ENCODE data around the gene ELP6.
"Not testable (repeated sequence)": the region's sequence is repeated elsewhere in the genome, so short reads cannot be mapped to it uniquely, and the experiment has no call there.

Gene ELP6

DNA sequence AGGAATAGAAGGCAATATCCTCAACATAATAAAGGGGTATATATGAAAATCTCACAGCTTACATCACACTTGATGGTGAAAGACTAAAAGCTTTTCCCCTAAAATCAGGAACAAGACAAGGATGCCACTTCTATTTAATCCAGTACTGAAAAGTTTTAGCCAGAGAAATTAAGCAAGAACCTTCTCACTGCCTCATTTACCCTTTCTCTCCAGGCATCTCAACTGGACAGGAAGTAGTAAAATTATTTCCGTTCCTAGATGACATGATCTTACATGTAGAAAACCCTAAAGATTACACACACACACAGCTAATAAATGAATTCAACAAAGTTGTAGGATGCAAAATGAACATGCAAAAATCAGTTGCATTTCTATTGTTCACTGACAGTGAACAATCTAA lies 48.9 kb downstream of the ELP6 start:
- Histone ChIP-seq H3K27me3 (ENCODE audit: insufficient read depth, poor library complexity, severe bottlenecking) (no peaks in the 10 kb centered on the region), H3K4me3 (replicated peaks; ENCODE audit: insufficient read depth, low read length) (no peak overlapping the region), H3K27ac (replicated peaks) (no peak overlapping the region)
- TF ChIP-seq POLR2AphosphoS5 (IDR thresholded peaks at IDR 0.05; ENCODE audit: low read depth) = no peak
- no peak for TF ChIP-seq GABPA (IDR thresholded peaks at IDR 0.05; ENCODE audit: low read depth)
- 0 out of 2 replicates have a peak, but pooled peaks have one; percentile 26 for TF ChIP-seq SPI1 (IDR thresholded peaks at IDR 0.05; ENCODE audit: borderline replicate concordance, low read depth)
- DNase-seq (ENCODE audit: low read depth in 1 of 2, low spot score in 1 of 2) = peak; percentile 36 to 43

DNA sequence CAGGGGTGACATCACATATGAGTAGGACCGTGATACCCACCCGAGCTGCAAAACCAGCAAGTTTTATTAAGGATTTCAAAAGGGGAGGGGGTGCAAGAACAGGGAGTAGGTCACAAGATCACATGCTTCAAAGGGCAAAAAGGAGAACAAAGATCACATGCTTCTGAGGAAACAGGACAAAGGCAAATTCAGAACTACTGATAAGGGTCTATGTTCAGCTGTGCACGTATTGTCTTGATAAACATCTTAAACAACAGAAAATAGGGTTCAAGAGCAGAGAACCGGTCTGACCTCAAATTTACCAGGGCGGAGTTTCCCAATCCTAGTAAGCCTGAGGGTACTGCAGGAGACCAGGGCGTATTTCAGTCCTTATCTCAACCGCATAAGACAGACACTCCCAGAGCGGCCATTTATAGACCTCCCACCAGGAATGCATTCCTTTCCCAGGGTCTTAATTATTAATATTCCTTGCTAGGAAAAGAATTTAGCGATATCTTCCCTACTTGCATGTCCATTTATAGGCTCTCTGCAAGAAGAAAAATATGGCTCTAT lies 53.9 kb downstream of the ELP6 start:
- not testable (repeated sequence) for H3K27ac ChIP-seq (replicated peaks); H3K27me3 ChIP-seq (ENCODE audit: insufficient read depth, poor library complexity, severe bottlenecking); H3K4me3 ChIP-seq (replicated peaks; ENCODE audit: insufficient read depth, low read length); DNase-seq (ENCODE audit: low read depth in 1 of 2, low spot score in 1 of 2)

DNA sequence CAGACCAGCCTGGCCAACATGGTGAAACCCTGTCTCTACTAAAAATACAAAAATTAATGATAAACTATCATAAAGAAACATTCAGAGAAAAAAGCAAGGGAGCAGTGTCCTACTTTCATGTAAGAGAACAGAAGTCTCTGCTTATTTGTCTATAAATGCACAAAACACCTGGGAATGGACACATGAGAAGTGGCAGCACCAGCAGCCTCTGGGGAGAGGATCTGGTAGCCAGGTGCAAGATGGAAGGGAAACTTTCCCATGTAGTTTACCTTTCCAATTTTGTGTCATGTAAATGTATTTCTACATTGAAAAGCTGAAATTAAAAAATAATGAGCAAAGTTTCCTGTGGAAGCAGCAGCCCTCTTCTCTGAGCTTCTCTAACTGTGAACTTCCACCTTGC lies 56.5 kb downstream of the ELP6 start:
- Histone ChIP-seq H3K4me3 (replicated peaks; ENCODE audit: insufficient read depth, low read length) (no peak overlapping the region), H3K27ac (replicated peaks) (no peak overlapping the region), H3K27me3 (ENCODE audit: insufficient read depth, poor library complexity, severe bottlenecking) (no peaks in the 10 kb centered on the region)
- DNase-seq (ENCODE audit: low read depth in 1 of 2, low spot score in 1 of 2) = no peak
- TF ChIP-seq GABPA (IDR thresholded peaks at IDR 0.05; ENCODE audit: low read depth) = no peak
- TF ChIP-seq POLR2AphosphoS5 (IDR thresholded peaks at IDR 0.05; ENCODE audit: low read depth) = no peak
- TF ChIP-seq, protein P1, sequence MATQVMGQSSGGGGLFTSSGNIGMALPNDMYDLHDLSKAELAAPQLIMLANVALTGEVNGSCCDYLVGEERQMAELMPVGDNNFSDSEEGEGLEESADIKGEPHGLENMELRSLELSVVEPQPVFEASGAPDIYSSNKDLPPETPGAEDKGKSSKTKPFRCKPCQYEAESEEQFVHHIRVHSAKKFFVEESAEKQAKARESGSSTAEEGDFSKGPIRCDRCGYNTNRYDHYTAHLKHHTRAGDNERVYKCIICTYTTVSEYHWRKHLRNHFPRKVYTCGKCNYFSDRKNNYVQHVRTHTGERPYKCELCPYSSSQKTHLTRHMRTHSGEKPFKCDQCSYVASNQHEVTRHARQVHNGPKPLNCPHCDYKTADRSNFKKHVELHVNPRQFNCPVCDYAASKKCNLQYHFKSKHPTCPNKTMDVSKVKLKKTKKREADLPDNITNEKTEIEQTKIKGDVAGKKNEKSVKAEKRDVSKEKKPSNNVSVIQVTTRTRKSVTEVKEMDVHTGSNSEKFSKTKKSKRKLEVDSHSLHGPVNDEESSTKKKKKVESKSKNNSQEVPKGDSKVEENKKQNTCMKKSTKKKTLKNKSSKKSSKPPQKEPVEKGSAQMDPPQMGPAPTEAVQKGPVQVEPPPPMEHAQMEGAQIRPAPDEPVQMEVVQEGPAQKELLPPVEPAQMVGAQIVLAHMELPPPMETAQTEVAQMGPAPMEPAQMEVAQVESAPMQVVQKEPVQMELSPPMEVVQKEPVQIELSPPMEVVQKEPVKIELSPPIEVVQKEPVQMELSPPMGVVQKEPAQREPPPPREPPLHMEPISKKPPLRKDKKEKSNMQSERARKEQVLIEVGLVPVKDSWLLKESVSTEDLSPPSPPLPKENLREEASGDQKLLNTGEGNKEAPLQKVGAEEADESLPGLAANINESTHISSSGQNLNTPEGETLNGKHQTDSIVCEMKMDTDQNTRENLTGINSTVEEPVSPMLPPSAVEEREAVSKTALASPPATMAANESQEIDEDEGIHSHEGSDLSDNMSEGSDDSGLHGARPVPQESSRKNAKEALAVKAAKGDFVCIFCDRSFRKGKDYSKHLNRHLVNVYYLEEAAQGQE (IDR thresholded peaks at IDR 0.05; ENCODE audit: insufficient replicate concordance, low read depth) = no peak
- TF ChIP-seq SPI1 (IDR thresholded peaks at IDR 0.05; ENCODE audit: borderline replicate concordance, low read depth) = no peak
- TF ChIP-seq, protein P2, sequence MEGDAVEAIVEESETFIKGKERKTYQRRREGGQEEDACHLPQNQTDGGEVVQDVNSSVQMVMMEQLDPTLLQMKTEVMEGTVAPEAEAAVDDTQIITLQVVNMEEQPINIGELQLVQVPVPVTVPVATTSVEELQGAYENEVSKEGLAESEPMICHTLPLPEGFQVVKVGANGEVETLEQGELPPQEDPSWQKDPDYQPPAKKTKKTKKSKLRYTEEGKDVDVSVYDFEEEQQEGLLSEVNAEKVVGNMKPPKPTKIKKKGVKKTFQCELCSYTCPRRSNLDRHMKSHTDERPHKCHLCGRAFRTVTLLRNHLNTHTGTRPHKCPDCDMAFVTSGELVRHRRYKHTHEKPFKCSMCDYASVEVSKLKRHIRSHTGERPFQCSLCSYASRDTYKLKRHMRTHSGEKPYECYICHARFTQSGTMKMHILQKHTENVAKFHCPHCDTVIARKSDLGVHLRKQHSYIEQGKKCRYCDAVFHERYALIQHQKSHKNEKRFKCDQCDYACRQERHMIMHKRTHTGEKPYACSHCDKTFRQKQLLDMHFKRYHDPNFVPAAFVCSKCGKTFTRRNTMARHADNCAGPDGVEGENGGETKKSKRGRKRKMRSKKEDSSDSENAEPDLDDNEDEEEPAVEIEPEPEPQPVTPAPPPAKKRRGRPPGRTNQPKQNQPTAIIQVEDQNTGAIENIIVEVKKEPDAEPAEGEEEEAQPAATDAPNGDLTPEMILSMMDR (IDR thresholded peaks at IDR 0.05; ENCODE audit: insufficient read depth, low read length) = no peak

DNA sequence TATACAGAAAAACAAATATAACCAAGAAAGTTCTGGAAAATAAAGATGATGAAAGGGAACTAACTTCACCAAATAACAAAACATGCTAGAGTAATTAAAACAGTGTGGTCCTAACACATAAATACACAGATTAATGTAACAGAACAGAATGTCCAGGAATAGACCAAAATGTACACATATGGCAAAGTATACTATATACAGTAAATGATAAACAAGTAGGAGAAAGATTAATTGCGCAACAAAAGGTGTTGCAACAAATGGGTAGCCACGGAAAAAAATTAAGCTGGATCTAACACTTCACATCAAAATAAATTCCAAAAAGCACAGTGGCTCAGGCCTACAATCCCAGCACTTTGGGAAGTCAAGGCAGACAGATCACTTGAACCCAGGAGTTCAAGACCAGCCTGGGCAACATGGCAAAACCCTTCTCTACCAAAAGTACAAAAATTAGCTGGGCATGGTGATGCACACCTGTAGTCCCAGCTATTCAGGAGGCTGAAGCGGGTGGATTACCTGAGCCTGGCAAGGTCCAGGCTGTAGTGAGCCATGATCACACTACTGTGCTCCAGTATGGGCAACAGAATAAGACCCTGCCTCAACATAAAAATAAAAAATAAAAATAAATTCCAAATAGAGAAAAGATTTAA lies 57.6 kb downstream of the ELP6 start:
- Histone ChIP-seq H3K27me3 (ENCODE audit: insufficient read depth, poor library complexity, severe bottlenecking) (no peaks in the 10 kb centered on the region), H3K4me3 (replicated peaks; ENCODE audit: insufficient read depth, low read length) (no peak overlapping the region), H3K27ac (replicated peaks) (no peak overlapping the region)
- TF ChIP-seq, protein P1 (IDR thresholded peaks at IDR 0.05; ENCODE audit: insufficient replicate concordance, low read depth) = no peak
- TF ChIP-seq, protein P2 (IDR thresholded peaks at IDR 0.05; ENCODE audit: insufficient read depth, low read length) = no peak
- TF ChIP-seq GABPA (IDR thresholded peaks at IDR 0.05; ENCODE audit: low read depth) = no peak
- TF ChIP-seq POLR2AphosphoS5 (IDR thresholded peaks at IDR 0.05; ENCODE audit: low read depth) = no peak
- no peak for DNase-seq (ENCODE audit: low read depth in 1 of 2, low spot score in 1 of 2)

All from HL-60 (cell line).